HepG2 (cell line): Measurements from ENCODE around the gene ADAMTSL4. TPM values are rescaled to one million over a fixed set of nuclear protein-coding genes. Genes with fewer than 3 reads are reported as not detected.

Experiments used
- CAMTA2 ChIP-seq: sonication (generic); formaldehyde crosslinking; IDR thresholded peaks from 2 replicates; pipeline ENCODE4 v1.4.0; 2020; ENCODE audit warnings: mild to moderate bottlenecking, missing genetic modification reagents, borderline replicate concordance
- CBX1 ChIP-seq: IDR thresholded peaks from one replicate; pipeline ENCODE4 v1.6.1; 2016; ENCODE audit warnings: antibody characterized with exemption, low read depth
- CCDC6 ChIP-seq: sonication (generic); formaldehyde crosslinking; IDR thresholded peaks from 2 replicates; pipeline ENCODE4 v1.8.1; 2022; ENCODE audit warnings: mild to moderate bottlenecking, missing genetic modification reagents, moderate library complexity
- FOXO1 ChIP-seq: sonication (generic); formaldehyde crosslinking; IDR thresholded peaks from 2 replicates; pipeline ENCODE4 v1.4.0; 2020; ENCODE audit warnings: missing genetic modification reagents
- KLF16 ChIP-seq, 2 experiments: sonication (generic) in 1 of 2; formaldehyde crosslinking in 1 of 2; IDR thresholded peaks; 2 replicates each; pipeline versions ENCODE4 v1.6.1 to v1.8.0; 2016 to 2023; ENCODE audit warnings: missing genetic modification reagents in 2 of 2, missing compliant biosample characterization in 1 of 2
- MIER2 ChIP-seq: IDR thresholded peaks from 2 replicates; pipeline ENCODE4 v1.6.1; 2016; ENCODE audit warnings: missing biosample characterization, missing genetic modification reagents
- NR3C1 ChIP-seq: sonication (generic); formaldehyde crosslinking; IDR thresholded peaks from 2 replicates; pipeline ENCODE4 v1.4.0; 2020; ENCODE audit warnings: missing genetic modification reagents
- PAX8 ChIP-seq: sonication (generic); formaldehyde crosslinking; IDR thresholded peaks from 2 replicates; pipeline ENCODE4 v1.8.0; 2022; ENCODE audit warnings: mild to moderate bottlenecking, missing genetic modification reagents, borderline replicate concordance
- REL ChIP-seq: sonication (generic); formaldehyde crosslinking; conservative IDR thresholded peaks from 2 replicates; pipeline ENCODE4 v1.8.0; 2022; ENCODE audit warnings: mild to moderate bottlenecking, missing genetic modification reagents, moderate library complexity
- SP1 ChIP-seq, 2 experiments: fragments of 450-650 bp in 1 of 2; sonication (generic) in 1 of 2; formaldehyde crosslinking in 1 of 2; IDR thresholded peaks; 2 replicates each; pipeline versions ENCODE4 v1.4.0 to v1.6.1; 2016 to 2020; ENCODE audit warnings: missing genetic modification reagents in 1 of 2
- SPEN ChIP-seq: sonication (generic); formaldehyde crosslinking; IDR thresholded peaks from 2 replicates; pipeline ENCODE4 v1.5.1; 2020; ENCODE audit warnings: low read depth, mild to moderate bottlenecking, missing genetic modification reagents
- SRSF9 ChIP-seq: fragments of 200-400 bp; formaldehyde crosslinking; IDR thresholded peaks from 2 replicates; pipeline ENCODE4 v1.6.1; 2018; ENCODE audit warnings: borderline replicate concordance, mild to moderate bottlenecking, low read depth, low read length; ENCODE audit not compliant: insufficient read depth, poor library complexity, severe bottlenecking
- ZNF766 ChIP-seq: sonication (generic); formaldehyde crosslinking; IDR thresholded peaks from 2 replicates; pipeline ENCODE4 v1.5.0; 2020; ENCODE audit warnings: missing genetic modification reagents, borderline replicate concordance
- ZNF83 ChIP-seq: sonication (generic); formaldehyde crosslinking; IDR thresholded peaks from 2 replicates; pipeline ENCODE4 v1.4.0; 2020; ENCODE audit warnings: missing genetic modification reagents, mild to moderate bottlenecking, borderline replicate concordance
- polyA plus RNA-seq, 8 experiments: library from polyadenylated mRNA; depleted of rRNA in 3 of 8; stranded (reverse) in 7 of 8; unstranded in 1 of 8; fragments of >200 nt; fragmentation: Illumina TruSeq in 4 of 8; extraction: Trizol in 4 of 8; gene quantifications; 2 replicates each; pipeline versions ENCODE4 v1.2.1 to v1.2.3, GENCODE V29; 2011 to 2016; ENCODE audit warnings: low read depth in 4 of 8, missing spikeins in 1 of 8, mixed read lengths in 1 of 8; ENCODE audit not compliant: insufficient read depth in 1 of 8
- total RNA-seq, 5 experiments: library from RNA; depleted of rRNA; stranded (reverse); fragments of >200 nt; fragmentation: Illumina TruSeq; extraction: Trizol; gene quantifications; 2 replicates each; pipeline ENCODE4 v1.2.3, GENCODE V29; 2016; ENCODE audit warnings: low read depth in 1 of 5
- TF ChIP-seq, protein P1 (sequence below): sonication (generic); formaldehyde crosslinking; IDR thresholded peaks from 2 replicates; pipeline ENCODE4 v1.4.0; 2020; ENCODE audit warnings: missing genetic modification reagents, borderline replicate concordance
- TF ChIP-seq, protein P2 (sequence below): sonication (generic); formaldehyde crosslinking; IDR thresholded peaks from 2 replicates; pipeline ENCODE4 v1.5.1; 2020; ENCODE audit warnings: mild to moderate bottlenecking, moderate library complexity, missing genetic modification reagents
- TF ChIP-seq, protein P3 (sequence below): sonication (generic); formaldehyde crosslinking; IDR thresholded peaks from 2 replicates; pipeline ENCODE4 v1.5.1; 2020; ENCODE audit warnings: mild to moderate bottlenecking, missing genetic modification reagents, moderate library complexity
- TF ChIP-seq, protein P4 (sequence below), 2 experiments: sonication (generic) in 1 of 2; formaldehyde crosslinking in 1 of 2; IDR thresholded peaks; 2 replicates each; pipeline versions ENCODE4 v1.4.0 to v1.6.1; 2018 to 2020; ENCODE audit warnings: missing genetic modification reagents in 2 of 2, borderline replicate concordance in 1 of 2, low read depth in 1 of 2, mild to moderate bottlenecking in 1 of 2, missing biosample characterization in 1 of 2

Gene ADAMTSL4
- total and polyA plus RNA-seq, 2 of the 13 experiments (the other 11 are each of a cell fraction or from before 2014, with no cell fraction given) = 3.9 to 16.4 TPM

DNA sequence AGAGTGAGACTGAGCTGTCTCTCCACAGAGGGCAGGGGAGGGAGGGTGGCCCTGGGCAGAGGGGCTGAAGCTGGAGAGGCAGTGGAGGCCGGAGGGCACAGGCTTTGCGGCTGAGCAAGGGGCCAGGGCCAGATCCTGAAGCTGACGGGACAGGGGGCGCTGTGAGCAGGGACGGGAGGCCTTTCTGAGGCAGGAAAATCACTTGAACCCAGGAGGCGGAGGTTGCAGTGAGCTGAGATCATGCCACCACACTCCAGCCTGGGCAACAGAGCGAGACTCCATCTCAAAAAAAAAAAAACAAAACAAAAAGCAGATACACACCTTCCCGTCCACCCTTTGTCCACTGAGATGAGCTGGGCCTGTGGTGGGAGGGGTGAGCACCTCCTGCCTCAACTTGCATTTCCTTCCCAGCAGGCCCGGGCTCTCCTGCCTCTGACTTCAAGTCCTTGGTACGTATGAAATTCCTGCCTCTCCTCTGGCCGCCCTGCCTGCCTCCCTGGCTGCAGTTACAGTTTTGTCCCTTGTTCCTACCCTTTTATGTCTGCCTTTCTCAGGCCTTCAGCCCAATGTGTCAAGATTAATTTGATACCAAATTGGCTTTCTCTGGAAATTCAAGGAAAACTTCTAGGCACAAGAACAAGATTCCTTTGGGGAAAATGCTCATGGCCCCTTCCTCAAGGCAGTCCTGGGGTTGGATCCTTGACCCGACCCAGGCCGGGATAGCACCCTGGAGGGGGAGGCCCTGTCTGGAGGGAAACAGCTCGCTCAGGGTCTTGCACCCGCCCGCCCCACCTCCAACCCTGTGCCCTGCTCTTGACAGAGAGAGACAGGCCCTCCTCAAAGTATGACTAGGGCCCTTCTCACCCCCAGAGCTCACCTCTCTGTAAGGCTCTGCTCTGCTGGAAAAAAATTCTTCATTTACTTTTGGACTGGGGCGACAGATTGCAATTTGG is 11.2 kb upstream of the ADAMTSL4 start (continued):
- no peak for TF ChIP-seq PAX8 (CRISPR knock-in tag)
- no peak for TF ChIP-seq FOXO1 (CRISPR knock-in tag)
- no peak for TF ChIP-seq ZNF83
- no peak for TF ChIP-seq MIER2 (CRISPR knock-in tag)
- TF ChIP-seq SP1 (IDR thresholded peaks at IDR 0.05) = no peak
- no peak for TF ChIP-seq SP1 (CRISPR knock-in tag; IDR thresholded peaks at IDR 0.05)
- TF ChIP-seq, protein P1, sequence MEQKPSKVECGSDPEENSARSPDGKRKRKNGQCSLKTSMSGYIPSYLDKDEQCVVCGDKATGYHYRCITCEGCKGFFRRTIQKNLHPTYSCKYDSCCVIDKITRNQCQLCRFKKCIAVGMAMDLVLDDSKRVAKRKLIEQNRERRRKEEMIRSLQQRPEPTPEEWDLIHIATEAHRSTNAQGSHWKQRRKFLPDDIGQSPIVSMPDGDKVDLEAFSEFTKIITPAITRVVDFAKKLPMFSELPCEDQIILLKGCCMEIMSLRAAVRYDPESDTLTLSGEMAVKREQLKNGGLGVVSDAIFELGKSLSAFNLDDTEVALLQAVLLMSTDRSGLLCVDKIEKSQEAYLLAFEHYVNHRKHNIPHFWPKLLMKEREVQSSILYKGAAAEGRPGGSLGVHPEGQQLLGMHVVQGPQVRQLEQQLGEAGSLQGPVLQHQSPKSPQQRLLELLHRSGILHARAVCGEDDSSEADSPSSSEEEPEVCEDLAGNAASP = no peak
- TF ChIP-seq NR3C1 (CRISPR knock-in tag) = no peak
- no peak for TF ChIP-seq CCDC6 (CRISPR knock-in tag)
- TF ChIP-seq, protein P2, sequence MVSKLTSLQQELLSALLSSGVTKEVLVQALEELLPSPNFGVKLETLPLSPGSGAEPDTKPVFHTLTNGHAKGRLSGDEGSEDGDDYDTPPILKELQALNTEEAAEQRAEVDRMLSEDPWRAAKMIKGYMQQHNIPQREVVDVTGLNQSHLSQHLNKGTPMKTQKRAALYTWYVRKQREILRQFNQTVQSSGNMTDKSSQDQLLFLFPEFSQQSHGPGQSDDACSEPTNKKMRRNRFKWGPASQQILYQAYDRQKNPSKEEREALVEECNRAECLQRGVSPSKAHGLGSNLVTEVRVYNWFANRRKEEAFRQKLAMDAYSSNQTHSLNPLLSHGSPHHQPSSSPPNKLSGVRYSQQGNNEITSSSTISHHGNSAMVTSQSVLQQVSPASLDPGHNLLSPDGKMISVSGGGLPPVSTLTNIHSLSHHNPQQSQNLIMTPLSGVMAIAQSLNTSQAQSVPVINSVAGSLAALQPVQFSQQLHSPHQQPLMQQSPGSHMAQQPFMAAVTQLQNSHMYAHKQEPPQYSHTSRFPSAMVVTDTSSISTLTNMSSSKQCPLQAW (CRISPR knock-in tag) = no peak
- TF ChIP-seq REL (CRISPR knock-in tag) = no peak
- TF ChIP-seq ZNF766 = no peak
- TF ChIP-seq, protein P3, sequence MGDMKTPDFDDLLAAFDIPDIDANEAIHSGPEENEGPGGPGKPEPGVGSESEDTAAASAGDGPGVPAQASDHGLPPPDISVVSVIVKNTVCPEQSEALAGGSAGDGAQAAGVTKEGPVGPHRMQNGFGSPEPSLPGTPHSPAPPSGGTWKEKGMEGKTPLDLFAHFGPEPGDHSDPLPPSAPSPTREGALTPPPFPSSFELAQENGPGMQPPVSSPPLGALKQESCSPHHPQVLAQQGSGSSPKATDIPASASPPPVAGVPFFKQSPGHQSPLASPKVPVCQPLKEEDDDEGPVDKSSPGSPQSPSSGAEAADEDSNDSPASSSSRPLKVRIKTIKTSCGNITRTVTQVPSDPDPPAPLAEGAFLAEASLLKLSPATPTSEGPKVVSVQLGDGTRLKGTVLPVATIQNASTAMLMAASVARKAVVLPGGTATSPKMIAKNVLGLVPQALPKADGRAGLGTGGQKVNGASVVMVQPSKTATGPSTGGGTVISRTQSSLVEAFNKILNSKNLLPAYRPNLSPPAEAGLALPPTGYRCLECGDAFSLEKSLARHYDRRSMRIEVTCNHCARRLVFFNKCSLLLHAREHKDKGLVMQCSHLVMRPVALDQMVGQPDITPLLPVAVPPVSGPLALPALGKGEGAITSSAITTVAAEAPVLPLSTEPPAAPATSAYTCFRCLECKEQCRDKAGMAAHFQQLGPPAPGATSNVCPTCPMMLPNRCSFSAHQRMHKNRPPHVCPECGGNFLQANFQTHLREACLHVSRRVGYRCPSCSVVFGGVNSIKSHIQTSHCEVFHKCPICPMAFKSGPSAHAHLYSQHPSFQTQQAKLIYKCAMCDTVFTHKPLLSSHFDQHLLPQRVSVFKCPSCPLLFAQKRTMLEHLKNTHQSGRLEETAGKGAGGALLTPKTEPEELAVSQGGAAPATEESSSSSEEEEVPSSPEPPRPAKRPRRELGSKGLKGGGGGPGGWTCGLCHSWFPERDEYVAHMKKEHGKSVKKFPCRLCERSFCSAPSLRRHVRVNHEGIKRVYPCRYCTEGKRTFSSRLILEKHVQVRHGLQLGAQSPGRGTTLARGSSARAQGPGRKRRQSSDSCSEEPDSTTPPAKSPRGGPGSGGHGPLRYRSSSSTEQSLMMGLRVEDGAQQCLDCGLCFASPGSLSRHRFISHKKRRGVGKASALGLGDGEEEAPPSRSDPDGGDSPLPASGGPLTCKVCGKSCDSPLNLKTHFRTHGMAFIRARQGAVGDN (CRISPR knock-in tag) = 0 out of 2 replicates have a peak, but pooled peaks have one; percentile 27
- TF ChIP-seq CAMTA2 = no peak
- no peak for TF ChIP-seq KLF16 (CRISPR knock-in tag; IDR thresholded peaks at IDR 0.05)
- TF ChIP-seq CBX1 = no peak
- no peak for TF ChIP-seq SPEN (CRISPR knock-in tag)
- no peak for TF ChIP-seq SRSF9
- TF ChIP-seq, protein P4, sequence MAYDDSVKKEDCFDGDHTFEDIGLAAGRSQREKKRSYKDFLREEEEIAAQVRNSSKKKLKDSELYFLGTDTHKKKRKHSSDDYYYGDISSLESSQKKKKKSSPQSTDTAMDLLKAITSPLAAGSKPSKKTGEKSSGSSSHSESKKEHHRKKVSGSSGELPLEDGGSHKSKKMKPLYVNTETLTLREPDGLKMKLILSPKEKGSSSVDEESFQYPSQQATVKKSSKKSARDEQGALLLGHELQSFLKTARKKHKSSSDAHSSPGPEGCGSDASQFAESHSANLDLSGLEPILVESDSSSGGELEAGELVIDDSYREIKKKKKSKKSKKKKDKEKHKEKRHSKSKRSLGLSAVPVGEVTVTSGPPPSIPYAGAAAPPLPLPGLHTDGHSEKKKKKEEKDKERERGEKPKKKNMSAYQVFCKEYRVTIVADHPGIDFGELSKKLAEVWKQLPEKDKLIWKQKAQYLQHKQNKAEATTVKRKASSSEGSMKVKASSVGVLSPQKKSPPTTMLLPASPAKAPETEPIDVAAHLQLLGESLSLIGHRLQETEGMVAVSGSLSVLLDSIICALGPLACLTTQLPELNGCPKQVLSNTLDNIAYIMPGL (CRISPR knock-in tag; IDR thresholded peaks at IDR 0.05; ENCODE audit: borderline replicate concordance in 1 of 2, low read depth in 1 of 2) = peak in 1 of 2 experiments; percentile 61; a peak in 1 of 4 replicates
